ENCODE data around the gene PTPN3. TPM values are rescaled to one million over a fixed set of nuclear protein-coding genes. Genes with fewer than 3 reads are reported as not detected.
"Not testable (repeated sequence)": the region's sequence is repeated elsewhere in the genome, so short reads cannot be mapped to it uniquely, and the experiment has no call there.

PTPN3 gene
- total RNA-seq, 2 donors from 2014 or later = 2.7 to 4.6 TPM

DNA sequence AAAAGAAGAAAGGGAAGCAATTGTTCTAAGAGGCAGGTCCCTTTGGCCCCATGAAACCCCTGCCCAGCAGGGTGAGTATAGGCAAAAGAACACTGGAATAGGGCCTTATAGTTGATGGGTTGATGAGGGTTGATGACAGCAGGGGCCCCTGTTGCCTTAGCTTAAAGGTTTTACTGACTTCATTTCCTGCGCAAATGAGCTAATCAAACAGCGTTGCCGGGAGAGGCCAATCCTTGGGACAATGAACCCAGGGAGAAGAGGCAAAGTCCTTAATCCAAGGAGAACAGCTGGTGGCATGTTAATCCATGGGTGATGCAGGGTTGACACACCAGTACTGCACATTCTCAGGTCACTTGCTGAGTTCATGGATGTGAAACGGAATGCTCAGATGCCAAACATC is 155.2 kb downstream of the PTPN3 start:
- WGBS, 2 experiments (ENCODE audit: insufficient coverage in 1 of 2, insufficient read length in 1 of 2) = 90 to 92% methylated on average over 4 of the region's 4 CpGs
- peaks cover 10% of the 10 kb centered on the region for H3K4me1 Mint-ChIP-seq

DNA sequence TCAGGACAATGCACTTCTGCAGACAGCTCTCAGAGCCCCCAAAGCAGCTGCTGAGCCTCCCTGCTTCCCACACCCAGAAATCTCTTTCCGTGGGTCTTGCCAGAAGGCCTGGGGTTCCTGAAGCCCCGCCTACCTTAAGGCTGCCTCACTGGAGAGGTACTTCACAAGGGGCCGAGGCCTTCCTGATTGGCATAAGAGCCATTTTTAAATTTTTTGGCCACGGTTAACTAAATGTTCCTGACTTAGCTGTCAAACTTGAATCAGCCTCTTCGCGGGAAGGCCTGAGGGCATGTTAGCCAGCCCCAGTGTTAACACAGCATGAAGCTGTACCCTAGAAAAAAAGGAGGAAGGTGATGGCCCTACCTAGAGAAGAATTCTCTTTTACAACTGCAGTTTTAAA is 156.5 kb downstream of the PTPN3 start:
- TF ChIP-seq, protein P1, sequence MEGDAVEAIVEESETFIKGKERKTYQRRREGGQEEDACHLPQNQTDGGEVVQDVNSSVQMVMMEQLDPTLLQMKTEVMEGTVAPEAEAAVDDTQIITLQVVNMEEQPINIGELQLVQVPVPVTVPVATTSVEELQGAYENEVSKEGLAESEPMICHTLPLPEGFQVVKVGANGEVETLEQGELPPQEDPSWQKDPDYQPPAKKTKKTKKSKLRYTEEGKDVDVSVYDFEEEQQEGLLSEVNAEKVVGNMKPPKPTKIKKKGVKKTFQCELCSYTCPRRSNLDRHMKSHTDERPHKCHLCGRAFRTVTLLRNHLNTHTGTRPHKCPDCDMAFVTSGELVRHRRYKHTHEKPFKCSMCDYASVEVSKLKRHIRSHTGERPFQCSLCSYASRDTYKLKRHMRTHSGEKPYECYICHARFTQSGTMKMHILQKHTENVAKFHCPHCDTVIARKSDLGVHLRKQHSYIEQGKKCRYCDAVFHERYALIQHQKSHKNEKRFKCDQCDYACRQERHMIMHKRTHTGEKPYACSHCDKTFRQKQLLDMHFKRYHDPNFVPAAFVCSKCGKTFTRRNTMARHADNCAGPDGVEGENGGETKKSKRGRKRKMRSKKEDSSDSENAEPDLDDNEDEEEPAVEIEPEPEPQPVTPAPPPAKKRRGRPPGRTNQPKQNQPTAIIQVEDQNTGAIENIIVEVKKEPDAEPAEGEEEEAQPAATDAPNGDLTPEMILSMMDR (conservative IDR thresholded peaks at IDR 0.05) = no peak
- Mint-ChIP-seq H3K36me3 (ENCODE audit: low read depth) (no peaks in the 10 kb centered on the region), H3K4me3 (no peak overlapping the region), H3K27ac (no peak overlapping the region), H3K4me1 (peaks cover 10% of the 10 kb centered on the region), H3K9me3 (no peaks in the 10 kb centered on the region), H3K27me3 (ENCODE audit: insufficient read depth) (no peaks in the 10 kb centered on the region)
- Histone ChIP-seq H3K27ac (ENCODE audit: low read depth, low read length) (no peak overlapping the region), H3K27me3 (ENCODE audit: control insufficient read depth, insufficient read depth, low read length, poor library complexity, severe bottlenecking) (no peaks in the 10 kb centered on the region), H3K9me3 (ENCODE audit: control insufficient read depth, low read length) (no peaks in the 10 kb centered on the region), H3K36me3 (ENCODE audit: control insufficient read depth, insufficient read depth, low read length) (no peaks in the 10 kb centered on the region), H3K4me1 (ENCODE audit: control insufficient read depth, insufficient read depth, low read length) (peaks cover 5% of the 10 kb centered on the region), H3K4me3 (ENCODE audit: low read length) (no peak overlapping the region), H3K9ac (ENCODE audit: extremely low read depth, low read length, poor library complexity, severe bottlenecking) (no peak overlapping the region)
- no peak for DNase-seq
- 50 to 60% methylated on average over 2 to 6 of the region's 6 CpGs for WGBS, 2 experiments (ENCODE audit: insufficient coverage in 1 of 2, insufficient read length in 1 of 2)

More for the DNA sequence above, 155.2 kb downstream of the PTPN3 start:
- Histone ChIP-seq H3K36me3 (ENCODE audit: control insufficient read depth, insufficient read depth, low read length) (no peaks in the 10 kb centered on the region), H3K4me3 (ENCODE audit: low read length) (no peak overlapping the region), H3K9ac (ENCODE audit: extremely low read depth, low read length, poor library complexity, severe bottlenecking) (no peak overlapping the region), H3K27me3 (ENCODE audit: control insufficient read depth, insufficient read depth, low read length, poor library complexity, severe bottlenecking) (no peaks in the 10 kb centered on the region), H3K9me3 (ENCODE audit: control insufficient read depth, low read length) (no peaks in the 10 kb centered on the region), H3K4me1 (ENCODE audit: control insufficient read depth, insufficient read depth, low read length) (peaks cover 5% of the 10 kb centered on the region), H3K27ac (ENCODE audit: low read depth, low read length) (no peak overlapping the region)
- TF ChIP-seq, protein P1 (conservative IDR thresholded peaks at IDR 0.05) = no peak
- Mint-ChIP-seq H3K4me3 (no peak overlapping the region), H3K27ac (no peak overlapping the region), H3K9me3 (no peaks in the 10 kb centered on the region), H3K27me3 (ENCODE audit: insufficient read depth) (no peaks in the 10 kb centered on the region), H3K36me3 (ENCODE audit: low read depth) (no peaks in the 10 kb centered on the region)
- DNase-seq = no peak

DNA sequence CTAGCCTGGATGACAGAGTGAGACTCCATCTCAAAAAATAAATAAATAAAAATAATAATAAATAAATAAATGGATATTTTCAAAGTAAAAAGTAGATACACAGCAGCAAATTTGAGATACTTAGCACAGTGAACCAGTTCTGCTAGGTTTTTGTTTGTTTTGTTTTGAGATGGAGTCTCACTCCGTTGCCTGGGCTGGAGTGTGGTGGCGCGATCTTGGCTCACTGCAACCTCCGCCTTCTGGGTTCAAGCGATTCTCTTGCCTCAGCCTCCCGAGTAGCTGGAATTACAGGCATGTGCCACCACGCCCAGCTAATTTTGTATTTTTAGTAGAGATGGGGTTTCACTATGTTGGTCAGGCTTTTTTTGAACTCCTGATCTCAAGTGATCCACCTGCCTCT is 157.1 kb downstream of the PTPN3 start:
- H3K27ac Mint-ChIP-seq = not testable (repeated sequence)

DNA sequence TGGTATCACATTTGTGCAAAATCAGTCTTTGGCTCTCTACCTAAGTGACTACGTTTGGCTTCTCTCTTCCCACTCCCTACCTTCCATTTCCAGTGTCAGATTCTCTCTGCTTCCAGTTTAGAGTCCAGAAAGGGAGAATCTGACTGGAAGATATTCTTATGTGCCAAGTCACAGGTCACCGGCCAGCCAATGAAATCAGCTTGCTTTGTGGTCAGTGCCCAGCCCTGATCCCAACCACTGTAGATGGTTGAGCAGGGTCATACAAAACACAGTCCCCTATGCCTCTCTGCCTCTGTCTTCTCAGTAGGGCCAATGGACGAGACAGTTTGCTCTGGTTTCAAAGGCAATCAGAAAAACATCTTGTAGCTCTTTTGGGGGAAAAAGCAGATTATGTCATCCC is 161.7 kb downstream of the PTPN3 start:
- H3K4me1 Mint-ChIP-seq = no peaks in the 10 kb centered on the region
- H3K27me3 Mint-ChIP-seq (ENCODE audit: insufficient read depth) = no peaks in the 10 kb centered on the region
- no peaks in the 10 kb centered on the region for H3K36me3 ChIP-seq (ENCODE audit: control insufficient read depth, insufficient read depth, low read length)
- no peak overlapping the region for H3K9ac ChIP-seq (ENCODE audit: extremely low read depth, low read length, poor library complexity, severe bottlenecking)
- TF ChIP-seq, protein P1 (conservative IDR thresholded peaks at IDR 0.05) = no peak
- H3K27ac Mint-ChIP-seq = no peak overlapping the region
- H3K27me3 ChIP-seq (ENCODE audit: control insufficient read depth, insufficient read depth, low read length, poor library complexity, severe bottlenecking) = no peaks in the 10 kb centered on the region
- no peaks in the 10 kb centered on the region for H3K9me3 ChIP-seq (ENCODE audit: control insufficient read depth, low read length)
- no peaks in the 10 kb centered on the region for H3K4me1 ChIP-seq (ENCODE audit: control insufficient read depth, insufficient read depth, low read length)
- H3K4me3 ChIP-seq (ENCODE audit: low read length) = no peak overlapping the region
- no peaks in the 10 kb centered on the region for H3K9me3 Mint-ChIP-seq
- no peak overlapping the region for H3K4me3 Mint-ChIP-seq
- H3K27ac ChIP-seq (ENCODE audit: low read depth, low read length) = no peak overlapping the region
- no peaks in the 10 kb centered on the region for H3K36me3 Mint-ChIP-seq (ENCODE audit: low read depth)
- no peak for DNase-seq
- 90 to 97% methylated on average over 3 of the region's 3 CpGs for WGBS, 2 experiments (ENCODE audit: insufficient coverage in 1 of 2, insufficient read length in 1 of 2)

More for the DNA sequence above, 157.1 kb downstream of the PTPN3 start:
- H3K9ac ChIP-seq (ENCODE audit: extremely low read depth, low read length, poor library complexity, severe bottlenecking); H3K9me3 Mint-ChIP-seq; DNase-seq; H3K36me3 ChIP-seq (ENCODE audit: control insufficient read depth, insufficient read depth, low read length); H3K9me3 ChIP-seq (ENCODE audit: control insufficient read depth, low read length); H3K27ac ChIP-seq (ENCODE audit: low read depth, low read length); H3K4me1 ChIP-seq (ENCODE audit: control insufficient read depth, insufficient read depth, low read length); H3K27me3 ChIP-seq (ENCODE audit: control insufficient read depth, insufficient read depth, low read length, poor library complexity, severe bottlenecking); H3K36me3 Mint-ChIP-seq (ENCODE audit: low read depth); H3K4me3 Mint-ChIP-seq; H3K27me3 Mint-ChIP-seq (ENCODE audit: insufficient read depth); H3K4me3 ChIP-seq (ENCODE audit: low read length): not testable (repeated sequence)
- WGBS, 2 experiments (ENCODE audit: insufficient coverage in 1 of 2, insufficient read length in 1 of 2) = 95% methylated on average over 7 of the region's 7 CpGs; no CpG with 5 or more reads in 1 of the 2 experiments
- peaks cover 10% of the 10 kb centered on the region for H3K4me1 Mint-ChIP-seq

All from endodermal cell (in vitro differentiated cells).